ENCODE results near the gene PPP6R2.
"Not testable (repeated sequence)": the region's sequence is repeated elsewhere in the genome, so short reads cannot be mapped to it uniquely, and the experiment has no call there.

PPP6R2 gene

DNA sequence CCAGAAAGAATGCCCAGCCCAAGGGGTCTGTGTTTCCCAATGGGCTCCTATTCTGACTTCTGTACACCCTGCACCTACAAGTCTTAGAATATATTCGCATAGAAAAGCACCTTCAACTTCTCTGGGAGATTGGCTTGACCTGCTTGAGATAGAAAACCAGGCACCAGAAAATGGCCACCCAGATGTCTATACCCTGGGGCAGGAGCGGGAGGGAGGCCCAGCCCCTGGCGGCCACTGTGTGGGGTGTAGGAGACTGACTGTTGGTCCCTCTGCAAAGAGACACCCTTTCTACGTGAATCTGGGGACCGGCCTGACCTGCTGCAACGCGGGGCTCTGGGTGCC, 24.8 kb upstream of the PPP6R2 start:
- DNase-seq (ENCODE audit: low spot score) = no peak

DNA sequence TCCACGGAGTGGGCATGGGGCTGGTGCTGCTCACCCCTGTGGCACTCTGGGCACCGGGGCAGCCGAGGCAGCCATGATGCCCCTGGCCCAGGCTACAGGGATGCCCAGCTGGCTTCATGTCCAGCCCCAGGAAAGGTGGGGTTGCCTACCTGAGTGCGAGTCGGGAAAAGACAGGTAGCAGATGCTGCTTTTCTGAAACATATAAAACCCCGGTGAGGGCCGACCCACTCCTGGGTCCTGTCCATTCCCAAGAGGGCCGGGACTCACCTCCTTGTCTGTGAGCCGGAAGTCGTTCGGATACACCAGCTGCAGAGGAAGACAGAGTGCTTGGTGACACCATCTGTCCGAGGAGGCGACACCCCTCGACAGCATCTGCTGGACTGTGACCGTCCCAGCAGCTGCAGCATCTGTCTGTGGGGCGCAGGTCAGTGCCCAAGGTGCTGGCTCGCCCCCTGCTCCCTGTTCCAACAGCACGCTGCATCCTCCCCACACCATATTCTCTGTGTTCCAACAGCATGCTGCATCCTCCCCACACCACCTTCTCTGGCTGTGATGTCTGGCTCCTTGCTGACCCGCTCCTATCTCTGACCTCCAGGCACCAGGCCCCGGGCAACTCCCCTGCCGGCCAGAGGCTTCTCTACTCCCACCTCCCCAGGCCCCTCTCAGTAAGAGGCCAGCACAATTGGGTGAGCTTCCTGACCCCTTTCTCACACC, 24.3 kb upstream of the PPP6R2 start:
- no peak for DNase-seq (ENCODE audit: low spot score)

DNA sequence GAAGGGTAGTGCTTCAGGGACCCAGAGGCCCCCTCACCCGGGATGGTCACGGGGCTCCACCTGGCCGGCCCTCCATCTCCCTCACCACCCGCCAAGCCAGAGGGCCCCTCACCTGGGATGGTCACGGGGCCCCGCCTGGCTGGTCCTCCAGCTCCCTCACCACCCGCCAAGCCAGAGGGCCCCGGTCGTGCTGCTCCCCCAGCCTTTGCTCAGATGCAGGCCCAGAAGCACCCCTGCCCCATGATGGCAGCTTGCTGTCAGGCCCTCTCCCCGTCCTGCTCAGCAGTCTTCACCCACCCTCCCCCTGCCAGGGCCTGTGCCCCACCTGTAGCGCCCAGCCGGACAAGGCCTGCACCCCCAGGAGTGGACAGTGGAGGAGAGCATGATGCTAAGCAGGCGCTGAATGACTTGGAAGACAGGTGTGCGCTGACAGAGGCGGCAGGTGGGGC, 23.6 kb upstream of the PPP6R2 start:
- no peak for DNase-seq (ENCODE audit: low spot score)

DNA sequence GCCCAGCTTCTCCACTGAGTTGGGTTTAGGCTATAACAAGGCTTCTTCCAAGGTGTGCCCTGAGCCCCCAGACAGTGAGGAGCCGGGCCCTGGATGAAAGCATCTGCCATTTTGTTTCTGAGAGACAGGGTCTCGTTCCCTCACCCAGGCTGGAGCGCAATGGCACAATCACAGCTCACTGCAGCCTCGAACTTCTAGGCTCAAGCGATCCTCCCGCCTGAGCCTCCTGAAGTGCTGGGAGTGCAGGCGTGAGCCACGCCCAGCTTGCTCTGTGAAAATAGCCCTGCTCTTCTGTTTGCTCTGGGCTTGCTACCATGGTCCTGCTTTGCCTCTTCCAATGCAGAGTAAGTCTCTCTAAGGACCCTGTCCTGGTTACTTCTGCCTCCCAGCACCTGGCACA, 23.0 kb upstream of the PPP6R2 start:
- no peak for DNase-seq (ENCODE audit: low spot score)

DNA sequence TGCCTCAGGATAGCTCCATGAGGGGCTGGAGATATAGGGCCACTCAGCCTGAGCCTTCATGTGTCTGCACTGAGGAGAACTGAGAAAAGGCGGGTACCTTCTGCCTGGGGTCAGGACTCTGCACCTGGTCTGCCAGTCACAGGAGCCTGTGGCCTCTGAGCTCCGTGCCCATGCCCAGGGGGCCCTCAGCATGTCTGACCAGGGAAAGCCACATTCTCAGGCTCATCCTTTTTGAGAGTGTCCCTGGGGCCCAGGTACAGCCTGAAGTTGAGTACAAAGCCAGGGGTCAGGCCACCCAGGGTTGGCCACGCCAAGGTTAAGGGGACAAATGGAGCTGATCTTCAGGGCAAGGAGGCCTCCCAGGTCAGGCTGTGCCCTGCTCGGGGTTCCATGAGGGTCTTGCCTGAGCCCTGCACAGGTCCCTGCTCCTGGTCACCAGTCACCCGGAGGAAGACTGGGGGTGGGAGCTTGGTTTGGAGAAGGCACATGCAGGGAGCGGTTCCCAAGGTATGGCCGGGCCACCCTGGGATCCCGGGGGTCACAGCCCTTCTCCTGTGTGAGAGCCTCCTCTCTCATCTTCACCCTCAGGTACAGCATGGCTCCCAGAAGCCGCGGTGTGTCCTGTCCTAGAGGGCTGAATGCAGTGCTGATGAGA, 22.3 kb upstream of the PPP6R2 start:
- DNase-seq (ENCODE audit: low spot score) = no peak

DNA sequence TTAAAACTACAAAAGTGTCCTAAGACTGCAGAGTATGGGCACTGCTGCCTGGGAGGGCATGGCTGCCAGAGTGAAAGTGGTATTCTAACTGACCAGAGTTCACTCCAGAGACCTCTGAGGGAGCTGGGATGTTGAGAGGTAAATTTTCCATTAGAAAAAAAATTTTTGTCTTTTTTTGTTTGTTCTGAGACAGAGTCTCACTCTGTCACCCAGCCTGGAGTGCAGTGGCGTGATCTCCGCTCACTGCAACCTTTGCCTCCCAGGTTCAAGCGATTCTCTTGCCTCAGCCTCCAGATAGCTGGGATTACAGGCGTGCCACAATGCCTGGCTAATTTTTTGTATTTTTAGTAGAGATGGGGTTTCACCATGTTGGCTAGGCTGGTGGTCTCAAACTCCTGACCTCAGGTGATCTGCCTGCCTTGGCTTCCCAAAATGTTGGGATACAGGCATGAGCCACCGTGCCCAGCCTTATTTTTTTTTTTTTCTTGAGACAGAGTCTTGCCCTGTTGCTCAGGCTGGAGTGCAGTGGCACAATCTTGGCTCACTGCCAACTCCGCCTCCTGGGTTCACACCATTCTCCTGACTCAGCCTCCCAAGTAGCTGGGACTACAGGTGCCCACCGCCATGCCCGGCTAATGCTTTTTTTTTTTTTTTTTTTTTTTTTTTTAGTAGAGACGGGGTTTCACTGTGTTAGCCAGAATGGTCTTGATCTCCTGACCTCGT, 20.6 kb upstream of the PPP6R2 start:
- not testable (repeated sequence) for DNase-seq (ENCODE audit: low spot score)

DNA sequence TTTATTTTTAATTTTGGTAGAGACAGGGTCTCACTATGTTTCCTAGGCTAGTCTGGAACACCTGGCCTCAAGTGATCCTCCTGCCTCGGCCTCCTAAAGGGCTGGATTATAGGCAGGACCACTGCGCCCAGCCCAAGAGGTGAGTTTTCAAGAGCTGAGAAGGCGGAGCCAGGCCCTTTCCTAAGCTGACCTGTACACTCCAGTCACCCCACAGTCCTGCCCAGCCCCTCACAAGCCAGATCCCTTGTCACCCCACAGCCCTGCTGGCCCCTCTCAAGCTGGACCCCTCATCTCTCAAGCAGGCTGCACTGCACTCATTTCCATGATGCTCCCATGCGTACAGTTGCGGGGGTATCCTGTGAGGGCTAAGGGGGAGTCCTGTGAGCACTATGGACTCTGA, 19.2 kb upstream of the PPP6R2 start:
- DNase-seq (ENCODE audit: low spot score) = no peak

DNA sequence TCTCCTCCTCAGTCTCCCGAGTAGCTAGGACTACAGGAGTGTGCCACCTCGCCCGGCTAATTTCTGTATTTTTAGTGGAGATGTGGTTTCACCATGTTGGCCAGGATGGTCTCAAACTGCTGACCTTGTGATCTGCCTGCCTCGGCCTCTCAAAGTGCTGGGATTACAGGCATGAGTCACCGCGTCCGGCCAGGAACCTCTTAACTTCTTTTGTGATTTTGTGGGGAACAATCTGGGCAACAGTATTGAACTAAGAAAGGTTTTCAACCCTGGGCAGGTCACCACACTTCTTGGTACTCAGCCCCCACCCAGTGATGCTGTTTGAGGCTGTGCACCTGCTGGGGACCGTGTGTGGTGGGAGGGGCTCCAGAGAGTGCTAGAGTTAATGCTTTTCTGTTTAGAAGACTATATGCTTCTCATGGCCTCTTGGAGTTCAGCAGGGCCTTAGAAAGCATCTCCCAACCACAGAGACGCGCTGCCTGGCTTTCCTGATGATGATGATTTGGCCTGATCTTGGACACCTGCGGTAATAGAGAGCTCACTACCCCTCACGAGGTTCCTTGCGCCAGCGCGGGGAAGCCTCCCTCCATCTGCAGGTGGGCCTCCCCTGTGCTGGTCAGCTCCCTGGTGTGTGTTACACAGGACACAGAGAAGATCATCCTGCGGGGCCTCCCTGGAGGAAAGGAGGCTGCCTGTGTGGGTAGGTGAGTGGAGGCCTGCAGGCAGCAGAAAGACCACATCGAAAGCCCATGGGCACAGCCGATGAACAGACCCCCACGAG, 17.5 kb upstream of the PPP6R2 start:
- DNase-seq (ENCODE audit: low spot score) = no peak

DNA sequence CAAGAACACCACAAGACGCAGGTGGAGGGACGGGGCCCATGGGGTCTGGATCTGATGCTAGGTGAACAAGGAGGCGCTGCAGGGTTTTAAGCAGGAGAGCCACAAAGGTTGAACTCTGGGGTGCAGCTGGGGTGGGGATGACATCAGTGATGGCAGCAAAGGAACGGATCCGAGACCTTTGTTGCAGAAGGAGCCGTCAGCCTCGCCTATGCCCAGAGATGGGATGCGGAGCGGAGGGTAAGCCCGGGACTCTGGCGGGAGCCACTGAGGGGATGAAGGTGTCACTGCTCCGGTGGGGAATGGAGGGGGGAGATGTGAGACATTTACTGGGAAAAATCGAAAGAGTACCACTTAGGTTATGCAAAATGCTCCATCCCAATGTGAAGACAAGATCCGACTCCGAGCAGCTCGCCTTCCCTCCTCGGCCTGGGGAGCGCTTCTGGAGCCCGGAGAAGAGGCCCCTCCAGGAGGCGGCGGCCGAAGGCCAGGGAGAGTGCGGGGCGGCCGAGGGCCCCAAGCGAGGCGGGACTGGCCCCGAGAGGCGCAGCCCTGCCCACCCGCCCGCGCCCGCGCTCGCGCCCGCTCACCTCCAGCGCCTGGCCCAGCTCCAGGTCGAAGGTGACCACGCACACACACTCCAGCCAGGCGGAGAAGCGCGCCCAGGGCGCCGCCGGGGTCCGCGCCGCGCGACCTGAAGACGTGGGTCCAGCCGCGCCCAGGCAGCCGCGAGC, 16.7 kb upstream of the PPP6R2 start:
- DNase-seq (ENCODE audit: low spot score) = no peak

DNA sequence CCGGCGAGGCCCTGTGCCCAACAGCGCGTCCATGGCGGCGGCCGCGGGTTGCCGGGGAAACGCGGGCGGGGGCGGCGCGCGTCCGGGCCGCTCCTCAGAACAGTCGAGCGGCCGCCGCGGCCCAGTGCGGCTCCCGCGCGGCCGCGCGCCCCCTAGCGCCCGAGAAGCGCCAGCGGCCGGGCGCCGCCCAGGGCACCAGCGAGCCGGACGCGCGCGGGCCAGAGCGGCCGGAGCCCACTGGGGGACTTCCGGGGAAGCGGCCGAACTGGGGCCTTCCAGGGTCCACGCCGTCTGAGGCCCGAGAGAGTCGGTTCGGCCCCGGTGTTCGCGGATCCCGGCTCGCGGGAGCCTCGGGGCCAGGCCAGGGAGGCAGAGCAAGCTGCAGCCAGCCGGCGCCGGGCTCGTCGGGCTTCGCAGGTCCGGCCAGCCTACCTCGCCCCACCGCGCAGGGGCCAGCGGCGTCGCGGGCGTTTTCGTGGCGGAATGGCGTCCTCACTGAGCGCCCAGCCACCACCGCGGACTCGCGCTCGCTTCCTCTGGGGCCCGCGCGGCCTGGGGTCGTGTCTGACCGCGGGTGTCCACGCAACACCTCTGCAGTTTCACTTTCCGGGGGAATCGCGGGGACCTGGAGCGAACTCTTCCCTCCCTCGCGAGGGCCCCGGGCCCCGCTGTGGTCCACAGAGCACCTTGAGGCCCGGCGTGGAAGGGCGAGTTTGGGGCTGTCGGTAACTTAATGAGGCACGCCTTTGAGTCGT, 16.0 kb upstream of the PPP6R2 start, which contains the start of gene DENND6B:
DENND6B (minus strand) TSS at position 57 of the 755 bp plus-strand sequence; CDS start at position 33, 24 bp downstream.
- peak; percentile 62 for DNase-seq (ENCODE audit: low spot score)

DNA sequence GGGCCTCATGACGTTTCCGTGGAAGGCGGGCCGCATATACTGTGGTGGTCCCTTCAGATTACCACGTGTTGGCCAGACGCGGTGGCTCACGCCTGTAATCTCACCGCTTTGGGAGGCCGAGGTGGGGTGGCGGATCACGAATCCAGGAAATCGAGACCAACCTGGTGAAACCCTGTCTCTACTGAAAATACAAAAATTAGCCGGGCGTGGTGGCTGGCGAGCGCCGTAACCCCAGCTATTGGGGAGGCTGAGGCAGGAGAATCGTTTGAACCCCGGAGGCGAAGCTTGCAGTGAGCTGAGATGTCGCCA, 15.5 kb upstream of the PPP6R2 start:
- DNase-seq (ENCODE audit: low spot score) = no peak

DNA sequence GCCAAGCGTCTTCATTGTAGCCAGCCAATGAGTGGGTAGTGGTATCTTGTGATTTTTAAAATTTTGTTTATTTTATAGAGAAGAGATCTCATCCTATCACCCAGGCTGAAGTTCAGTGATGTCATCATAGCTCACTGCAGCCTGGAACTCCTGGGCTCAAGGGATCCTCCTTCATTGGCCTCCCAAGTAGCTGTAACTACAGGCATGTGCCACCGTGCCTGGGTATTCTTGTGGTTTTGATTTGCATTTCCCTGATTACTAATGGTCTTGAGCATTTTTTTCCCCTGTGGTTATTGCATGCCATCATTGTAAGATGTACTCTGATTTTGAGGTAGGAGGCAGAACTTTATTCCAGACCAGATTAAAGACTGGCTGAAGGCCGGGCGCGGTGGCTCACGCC, 13.9 kb upstream of the PPP6R2 start:
- DNase-seq (ENCODE audit: low spot score) = no peak

DNA sequence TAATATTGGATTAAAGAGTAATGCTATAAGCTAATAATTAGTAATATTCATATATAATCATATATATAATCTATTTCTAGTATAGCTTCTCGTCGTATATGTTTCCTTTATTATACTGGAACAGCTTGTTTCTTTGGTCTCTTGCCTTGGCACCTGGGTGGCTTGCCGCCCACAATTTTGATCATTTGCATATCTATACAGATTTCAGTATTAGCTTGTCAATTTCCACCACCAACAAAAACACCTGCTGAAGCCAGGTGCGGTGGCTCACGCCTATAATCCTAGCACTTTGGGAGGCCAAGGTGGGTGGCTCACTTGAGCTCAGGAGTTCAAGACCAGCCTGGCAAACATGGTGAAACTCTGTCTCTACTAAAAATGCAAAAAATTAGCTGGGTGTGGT, 8.7 kb upstream of the PPP6R2 start:
- DNase-seq (ENCODE audit: low spot score) = not testable (repeated sequence)

DNA sequence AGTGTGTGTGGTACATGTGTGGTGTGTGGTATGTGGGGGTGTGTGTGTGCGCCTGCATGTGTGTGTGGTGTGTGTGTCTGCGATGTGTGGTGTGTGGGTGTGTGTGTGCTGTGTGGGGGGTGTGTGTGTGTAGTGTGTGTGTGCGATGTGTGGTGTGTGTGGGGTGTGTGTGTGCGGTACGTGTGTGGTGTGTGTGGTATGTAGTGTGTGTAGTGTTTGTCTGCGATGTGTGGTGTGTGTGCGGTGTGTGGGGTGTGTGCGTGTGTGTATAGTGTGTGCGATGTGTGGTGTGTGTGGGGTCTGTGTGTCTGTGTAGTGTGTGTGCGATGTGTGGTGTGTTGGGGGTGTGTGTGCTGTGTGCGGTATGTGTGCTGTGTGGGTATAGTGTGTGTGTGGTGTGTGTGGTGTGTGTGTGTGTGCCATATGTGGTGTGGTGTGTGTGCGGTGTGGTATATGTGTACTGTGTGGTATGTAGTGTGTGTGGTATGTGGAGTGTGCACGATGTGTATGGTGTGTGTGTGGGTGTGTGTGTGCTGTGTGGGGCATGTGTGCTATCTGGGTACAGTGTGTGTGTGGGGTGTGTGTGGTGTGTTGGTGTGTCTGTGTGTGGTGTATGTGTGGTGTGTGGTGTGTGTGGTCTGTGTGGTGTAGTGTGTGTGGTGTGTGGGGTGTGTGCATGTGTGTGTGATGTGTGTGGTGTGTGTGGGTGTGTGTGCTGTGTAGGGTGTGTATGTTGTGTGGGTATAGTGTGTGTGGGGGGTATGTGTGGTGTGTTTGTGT, 5.7 kb upstream of the PPP6R2 start:
- no peak for DNase-seq (ENCODE audit: low spot score)

DNA sequence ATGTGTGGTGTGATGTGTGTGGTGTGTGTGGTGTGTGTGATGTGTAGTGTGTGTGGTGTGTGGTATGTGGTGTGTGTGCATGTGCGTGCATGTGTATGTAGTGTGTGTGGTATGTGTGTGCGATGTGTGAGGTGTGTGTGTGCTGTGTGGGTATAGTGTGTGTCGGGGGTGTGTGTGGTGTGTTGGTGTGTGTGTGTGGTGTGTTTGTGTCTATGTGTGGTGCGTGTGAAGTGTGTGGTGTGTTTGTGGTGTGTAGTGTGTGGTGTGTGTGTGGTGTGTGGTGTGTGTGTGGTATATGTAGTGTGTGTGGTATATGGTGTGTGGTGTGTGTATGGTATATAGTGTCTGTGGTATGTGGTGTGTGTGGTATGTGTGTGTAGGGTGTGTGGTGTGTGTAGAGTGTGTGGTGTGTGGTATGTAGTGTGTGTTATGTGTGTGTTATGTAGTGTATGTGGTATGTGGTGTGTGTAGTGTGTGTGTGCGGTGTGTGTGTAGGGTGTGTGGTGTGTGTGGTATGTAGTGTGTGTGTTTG, 5.0 kb upstream of the PPP6R2 start:
- DNase-seq (ENCODE audit: low spot score) = no peak

DNA sequence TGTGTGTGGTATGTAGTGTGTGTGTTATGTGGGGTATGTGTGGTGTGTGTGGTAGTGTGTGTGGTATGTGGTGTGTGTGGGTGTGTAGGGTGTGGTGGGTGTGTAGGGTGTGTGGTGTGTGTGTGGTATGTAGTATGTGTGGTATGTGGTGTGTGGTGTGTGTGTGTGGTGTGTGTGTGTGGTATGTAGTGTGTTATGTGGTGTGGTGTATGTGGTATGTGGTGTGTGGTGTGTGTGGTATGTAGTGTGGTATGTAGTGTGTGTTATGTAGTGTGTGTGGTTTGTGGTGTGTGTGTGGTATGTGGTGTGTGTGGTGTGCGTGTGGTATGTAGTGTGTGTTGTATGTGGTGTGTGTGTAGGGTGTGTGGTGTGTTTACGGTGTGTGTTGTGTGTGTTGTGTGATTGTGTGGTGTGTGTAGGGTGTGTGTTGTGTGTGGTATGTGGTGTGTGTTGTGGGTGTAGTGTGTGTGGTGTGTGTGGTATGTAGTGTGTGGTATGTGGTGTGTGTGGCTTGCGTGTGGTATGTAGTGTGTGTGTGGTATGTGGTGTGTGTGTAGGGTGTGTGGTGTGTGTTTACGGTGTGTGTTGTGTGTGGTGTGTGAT, 4.2 kb upstream of the PPP6R2 start:
- DNase-seq (ENCODE audit: low spot score) = no peak

DNA sequence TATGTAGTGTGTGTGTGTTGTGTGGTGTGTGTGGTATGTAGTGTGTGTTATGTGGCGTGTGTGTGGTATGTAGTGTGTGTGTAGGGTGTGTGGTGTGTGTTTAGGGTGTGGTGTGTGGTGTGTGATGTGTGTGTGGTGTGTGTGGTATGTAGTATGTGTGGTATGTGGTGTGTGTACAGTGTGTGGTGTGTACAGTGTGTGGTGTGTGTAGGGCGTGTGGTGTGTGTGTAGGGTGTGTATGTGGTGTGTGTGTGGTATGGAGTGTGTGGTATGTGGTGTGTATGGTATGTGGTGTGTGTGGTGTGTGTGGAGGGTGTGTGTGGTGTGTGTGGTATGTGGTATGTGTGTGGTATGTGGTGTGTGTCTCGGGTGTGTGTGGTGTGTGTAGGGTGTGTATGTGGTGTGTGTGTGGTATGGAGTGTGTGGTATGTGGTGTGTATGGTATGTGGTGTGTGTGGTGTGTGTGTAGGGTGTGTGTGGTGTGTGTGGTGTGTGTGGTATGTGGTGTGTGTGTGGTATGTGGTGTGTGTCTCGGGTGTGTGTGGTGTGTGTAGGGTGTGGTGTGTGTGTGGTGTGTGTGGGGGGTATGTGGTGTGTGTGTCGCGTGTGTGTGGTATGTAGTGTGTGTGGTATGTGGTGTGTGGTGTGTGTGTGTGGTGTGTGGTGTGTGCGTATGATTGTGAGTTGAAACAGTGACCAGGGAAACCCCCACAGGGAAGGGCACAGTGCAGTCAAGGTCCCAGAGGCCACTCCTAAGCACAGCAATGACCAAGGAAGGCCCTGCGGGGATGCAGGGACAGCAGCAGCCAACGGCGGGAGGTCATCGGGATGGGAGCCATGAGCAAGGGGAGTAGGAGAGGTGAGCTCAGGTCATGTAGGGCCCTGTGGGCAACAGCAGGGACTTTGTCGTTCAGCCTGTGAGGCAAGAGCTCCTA, 2.9 kb upstream of the PPP6R2 start:
- peak; percentile 22 for DNase-seq (ENCODE audit: low spot score)

DNA sequence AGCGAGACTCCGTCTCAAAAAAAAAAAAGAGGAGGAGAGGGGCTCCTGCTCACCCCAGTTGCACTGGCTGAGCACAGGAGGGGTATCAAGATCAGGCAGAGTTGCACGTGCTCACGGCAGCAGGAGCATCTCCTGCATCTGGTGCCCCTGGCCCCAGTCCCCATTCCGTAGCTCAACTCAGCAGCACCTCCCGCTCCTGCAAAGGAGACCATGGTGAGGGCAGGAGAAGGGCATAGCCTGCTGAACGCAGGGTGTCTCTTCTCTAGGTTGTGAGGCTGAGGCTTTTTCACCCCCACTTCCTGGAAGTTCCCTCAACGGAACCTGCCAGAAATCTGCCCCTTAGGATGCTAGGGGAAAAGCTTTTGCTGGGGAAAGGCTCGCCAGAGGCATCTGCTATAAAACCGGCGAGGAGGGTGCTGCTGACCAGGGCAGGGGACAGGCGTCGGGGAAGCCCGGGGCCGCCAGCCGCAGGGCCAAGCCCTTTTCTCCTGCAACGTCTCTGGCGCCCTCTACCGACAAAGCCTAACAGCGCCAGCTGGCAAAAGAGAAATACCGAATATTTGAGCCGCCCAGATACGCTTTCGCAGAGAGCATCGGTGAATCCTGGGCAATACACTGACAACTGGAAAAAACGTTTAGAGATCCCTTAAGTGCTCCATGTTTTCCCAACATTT, 1.0 kb upstream of the PPP6R2 start:
- peak; percentile 86 for DNase-seq (ENCODE audit: low spot score)
